Right lobe of liver (tissue), 4 donors: ENCODE measurements around the gene GRIN3A.

Source experiments
- CTCF ChIP-seq, 4 donors: fragments of 200-600 bp in 3 of 4; fragments of 450-650 bp in 1 of 4; IDR thresholded peaks; one replicate each; pipeline versions ENCODE4 v1.5.1 to v1.8.0; 2016 to 2022; ENCODE audit warnings: antibody characterized with exemption in 4 of 4, mild to moderate bottlenecking in 2 of 4
- POLR2A ChIP-seq: fragments of 450-650 bp; IDR thresholded peaks from one replicate; pipeline ENCODE4 v1.6.1; 2017; ENCODE audit warnings: antibody characterized with exemption, mild to moderate bottlenecking
- donor health status: DM: no; HTN: no; CAD: no.
- donor health status: DM: no; HTN: no; CAD: no.
- donor health status: DM: no; HTN: yes; CAD: no.

- TF ChIP-seq POLR2A (no peak), CTCF (IDR thresholded peaks at IDR 0.05) (peak in 1 of 4 donors; percentile 9)
These were observed 103.0 kb downstream of the GRIN3A start for GRCh38 chr9:101635473-101635872.
